H7 (cell line): ENCODE measurements around the gene STOML2. TPM values are rescaled to one million over a fixed set of nuclear protein-coding genes. Genes with fewer than 3 reads are reported as not detected.

Experiments
- DNase-seq: peaks from one replicate; pipeline ENCODE4 v3.0.0; 2012
- H3K27me3 ChIP-seq: 2 replicates; pipeline ENCODE4 v1.6.0; 2011; ENCODE audit warnings: mild to moderate bottlenecking, low read length; ENCODE audit not compliant: control insufficient read depth, insufficient read depth
- H3K36me3 ChIP-seq: replicated peaks from 2 replicates; pipeline ENCODE4 v1.5.1; 2011; ENCODE audit warnings: low read length; ENCODE audit not compliant: control insufficient read depth, insufficient read depth
- H3K4me3 ChIP-seq: 2 replicates; pipeline ENCODE4 v1.5.1; 2011; ENCODE audit warnings: low read depth, mild to moderate bottlenecking, control low read depth, low read length, moderate library complexity; ENCODE audit not compliant: insufficient read depth
- total RNA-seq: library from RNA; depleted of rRNA; stranded (reverse); fragments of >200 nt; shearing (Covaris generic); gene quantifications from 2 replicates; pipeline ENCODE4 v1.2.3, GENCODE V29; 2014

STOML2 gene
- total RNA-seq, 1 experiment from 2014 or later = 244 TPM

DNA sequence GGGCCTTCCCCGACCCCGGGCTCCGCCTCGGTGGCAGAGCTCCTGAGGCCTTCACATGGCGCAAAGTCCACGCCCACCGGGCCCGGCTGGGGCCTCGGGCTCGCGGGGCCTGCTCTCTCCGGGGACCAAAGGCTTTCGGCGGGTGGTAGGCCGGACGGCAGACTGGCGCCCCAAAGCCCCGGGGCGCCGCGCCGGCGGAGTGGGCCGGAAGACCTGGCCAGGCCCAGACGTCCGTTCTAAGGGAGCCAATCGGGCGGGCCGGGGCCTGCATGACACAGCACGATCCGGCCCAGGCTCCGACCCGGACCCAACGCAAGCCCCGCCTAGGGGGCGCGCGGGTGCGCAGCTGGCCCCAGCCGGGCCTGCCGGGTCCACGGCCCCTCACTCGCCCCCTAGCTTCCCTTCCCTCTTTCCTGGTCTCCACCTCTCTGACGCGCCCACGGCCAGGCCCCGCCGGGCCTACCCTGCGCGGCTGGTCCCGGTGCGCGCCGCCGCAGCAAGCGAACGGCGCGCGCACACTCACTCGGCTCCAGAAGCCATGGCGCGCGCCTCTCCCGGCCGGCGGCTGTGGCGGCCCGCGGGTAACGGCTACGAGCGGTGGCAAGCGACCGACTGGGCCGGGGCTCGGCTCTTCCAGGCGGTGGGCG lies 31.0 kb downstream of the STOML2 start:
- Histone ChIP-seq H3K36me3 (peaks cover 42% of the 10 kb centered on the region), H3K4me3 (peak overlapping the region; percentile 97), H3K27me3 (no peaks in the 10 kb centered on the region)
- DNase-seq = peak; percentile 96

GRCh38 chr9:35070823-35071813 lies 31.8 kb downstream of the STOML2 start:
- peaks cover 41% of the 10 kb centered on the region for H3K36me3 ChIP-seq
- no peaks in the 10 kb centered on the region for H3K27me3 ChIP-seq
- peak overlapping the region; percentile 97 for H3K4me3 ChIP-seq
- DNase-seq = no peak

DNA sequence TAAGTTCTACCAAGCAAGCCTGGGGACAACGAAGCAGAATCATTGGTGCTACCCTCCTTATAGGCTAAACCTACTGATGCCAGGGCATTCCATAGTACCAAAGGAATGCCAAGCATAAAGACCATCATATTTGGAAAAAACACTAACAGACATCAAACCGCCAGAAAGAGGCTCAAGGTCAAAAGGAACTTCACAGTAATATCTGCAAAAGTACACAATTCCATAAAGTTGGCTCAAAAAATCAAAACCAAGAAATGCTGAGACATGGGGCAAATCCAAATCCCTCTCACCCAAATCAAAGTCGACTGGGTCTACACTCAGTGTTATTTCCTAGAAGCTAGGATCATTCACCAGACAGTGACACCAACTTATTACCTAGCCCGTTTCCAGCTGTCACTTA lies 33.9 kb downstream of the STOML2 start:
- Histone ChIP-seq H3K4me3 (no peak overlapping the region), H3K36me3 (peaks cover 45% of the 10 kb centered on the region), H3K27me3 (no peaks in the 10 kb centered on the region)
- DNase-seq = no peak

DNA sequence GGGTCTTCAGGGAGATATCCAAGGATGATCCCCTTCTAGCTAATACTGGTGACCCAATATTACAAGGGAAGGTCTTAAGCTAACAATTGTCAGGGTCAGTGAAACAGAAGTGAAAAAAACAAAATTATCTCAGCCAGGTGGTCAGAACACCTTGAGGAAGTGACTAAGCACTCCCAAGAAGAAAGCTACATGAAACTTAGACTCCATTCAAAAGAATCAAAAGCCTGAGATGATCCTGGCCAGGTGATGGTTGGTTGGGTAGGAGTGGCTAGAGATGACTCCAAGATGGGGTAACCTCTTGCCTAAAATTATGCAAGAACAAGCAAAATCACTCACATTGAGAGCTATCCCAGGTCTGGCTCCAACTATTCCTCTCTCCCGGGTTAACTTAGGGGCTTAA lies 35.9 kb downstream of the STOML2 start:
- Histone ChIP-seq H3K36me3 (peaks cover 62% of the 10 kb centered on the region), H3K27me3 (no peaks in the 10 kb centered on the region), H3K4me3 (no peak overlapping the region)
- no peak for DNase-seq

- peaks cover 92% of the 10 kb centered on the region for H3K36me3 ChIP-seq
- no peaks in the 10 kb centered on the region for H3K27me3 ChIP-seq
- no peak overlapping the region for H3K4me3 ChIP-seq
- no peak for DNase-seq
Observed at GRCh38 chr9:35060548-35061207, 42.3 kb downstream of the STOML2 start.

DNA sequence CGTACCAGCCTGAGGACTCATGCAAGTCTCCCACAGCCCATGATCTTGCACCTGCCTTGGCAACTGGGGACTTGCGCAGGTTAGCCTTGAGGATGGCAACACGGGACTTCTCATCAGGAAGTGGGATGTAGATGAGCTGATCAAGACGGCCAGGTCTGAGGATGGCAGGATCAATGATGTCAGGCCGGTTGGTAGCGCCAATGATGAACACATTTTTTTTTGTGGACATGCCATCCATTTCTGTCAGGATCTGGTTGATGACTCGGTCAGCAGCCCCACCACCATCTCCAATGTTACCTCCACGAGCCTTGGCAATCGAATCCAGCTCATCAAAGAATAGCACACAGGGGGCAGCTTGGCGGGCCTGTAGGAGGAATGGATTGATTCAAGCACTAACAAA lies 43.5 kb downstream of the STOML2 start:
- DNase-seq = no peak
- Histone ChIP-seq H3K36me3 (peaks cover 81% of the 10 kb centered on the region), H3K27me3 (no peaks in the 10 kb centered on the region), H3K4me3 (no peak overlapping the region)

DNA sequence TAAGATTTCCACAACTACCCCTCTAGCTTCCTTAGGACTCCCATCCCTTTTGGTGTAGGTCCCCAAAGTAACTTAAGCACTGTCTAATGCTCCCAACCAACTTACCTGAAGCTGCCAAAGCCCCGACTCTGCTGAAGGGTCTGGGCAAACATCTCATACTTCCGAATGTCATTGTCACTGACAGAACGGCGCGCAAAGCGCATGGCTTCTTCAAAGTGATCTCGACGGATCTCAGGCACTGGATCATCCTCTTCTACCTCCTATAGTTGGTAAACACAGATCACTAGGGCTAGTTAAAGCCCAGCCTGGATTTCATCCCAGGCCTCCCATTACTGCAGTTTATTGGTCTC lies 45.7 kb downstream of the STOML2 start:
- H3K4me3 ChIP-seq = no peak overlapping the region
- H3K27me3 ChIP-seq = no peaks in the 10 kb centered on the region
- peaks cover 60% of the 10 kb centered on the region for H3K36me3 ChIP-seq
- no peak for DNase-seq

- no peak for DNase-seq
- Histone ChIP-seq H3K4me3 (no peak overlapping the region), H3K36me3 (peaks cover 55% of the 10 kb centered on the region), H3K27me3 (no peaks in the 10 kb centered on the region)
Observed at GRCh38 chr9:35056571-35057270, 46.2 kb downstream of the STOML2 start.

- no peak for DNase-seq
- Histone ChIP-seq H3K4me3 (no peak overlapping the region), H3K27me3 (no peaks in the 10 kb centered on the region), H3K36me3 (peaks cover 39% of the 10 kb centered on the region)
Observed at GRCh38 chr9:35054871-35055644, 47.9 kb downstream of the STOML2 start.

DNA sequence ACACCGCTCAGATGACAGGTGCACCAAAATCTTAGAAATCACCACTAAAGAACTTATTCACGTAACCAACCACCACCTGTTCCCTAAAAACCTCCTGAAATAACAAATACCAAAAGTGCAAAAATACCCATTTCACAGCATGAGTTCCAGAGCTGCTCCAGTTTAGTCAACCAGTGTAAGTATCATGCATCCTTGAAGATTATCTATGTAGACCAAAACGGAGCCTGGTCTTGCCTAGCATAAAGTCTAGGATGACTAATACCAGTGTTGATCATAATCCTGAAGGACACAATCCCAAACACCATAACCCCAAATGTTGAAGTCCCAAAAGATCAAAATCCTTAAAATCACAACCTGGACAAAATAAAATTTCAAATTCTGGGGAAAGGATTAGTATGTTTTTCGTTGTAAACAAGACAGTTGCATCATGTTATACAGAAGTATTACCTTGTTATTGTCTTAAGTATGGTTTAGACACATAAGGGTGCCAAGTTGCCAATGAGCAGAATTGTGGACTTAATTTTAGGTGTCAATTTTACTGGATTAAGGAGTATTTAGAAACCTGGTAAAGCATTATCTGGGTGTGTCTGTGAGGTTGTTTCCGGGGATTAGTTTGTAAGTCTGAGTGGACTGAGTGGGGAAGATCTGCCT lies 48.6 kb downstream of the STOML2 start:
- Histone ChIP-seq H3K4me3 (no peak overlapping the region), H3K27me3 (no peaks in the 10 kb centered on the region), H3K36me3 (peaks cover 32% of the 10 kb centered on the region)
- DNase-seq = no peak

DNA sequence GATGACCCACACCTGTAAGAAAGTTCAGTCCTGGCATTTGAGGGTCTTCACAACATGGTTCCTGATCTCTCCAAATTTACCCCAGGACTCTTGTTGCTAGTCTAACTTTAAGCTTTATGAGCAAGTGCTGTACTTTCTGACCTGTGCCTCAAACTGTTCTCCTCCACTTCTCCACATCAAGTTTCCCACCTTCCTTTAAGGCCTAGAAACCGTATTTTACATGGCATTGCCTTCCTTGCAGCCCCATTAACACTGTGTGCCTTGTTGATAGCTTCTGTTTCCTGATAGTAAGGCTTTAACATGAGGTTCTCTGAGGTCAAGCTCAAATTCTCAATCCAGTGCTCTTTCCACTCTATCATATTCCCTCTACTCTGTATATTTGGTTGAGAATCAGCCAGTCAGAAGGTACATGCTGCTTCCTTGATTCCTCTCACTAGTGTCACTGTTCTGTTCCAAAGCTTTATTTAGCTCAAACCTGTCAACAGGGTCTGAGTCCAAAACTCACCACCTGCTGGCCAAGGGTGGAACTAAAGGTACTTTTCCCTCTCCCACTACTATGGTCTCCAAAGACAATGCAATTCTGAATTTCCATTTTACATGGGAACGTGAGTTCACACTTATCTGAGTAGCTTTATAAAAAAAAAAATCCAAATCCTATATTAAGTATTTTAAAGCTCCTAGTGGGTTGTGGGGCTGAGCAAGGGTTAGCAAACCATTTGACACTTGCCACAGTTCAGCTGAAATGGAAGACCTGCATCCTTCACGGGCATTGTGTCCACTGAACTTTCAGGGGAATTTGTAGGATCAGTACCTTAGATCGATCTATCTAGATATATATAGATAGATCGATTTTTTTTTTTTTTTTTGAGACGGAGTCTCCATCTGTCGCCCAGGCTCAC lies 51.6 kb downstream of the STOML2 start:
- no peak overlapping the region for H3K4me3 ChIP-seq
- DNase-seq = peak; percentile 67
- peaks cover 5% of the 10 kb centered on the region for H3K36me3 ChIP-seq
- no peaks in the 10 kb centered on the region for H3K27me3 ChIP-seq
